CD4-positive, alpha-beta T cell treated with Interleukin-2 at 100 ng/mL for 4 hours (primary cell): ENCODE results near the gene GAN.
A peak's percentile ranks its signal among the peaks of the same experiment; 100 is the strongest.
"Not testable (repeated sequence)": the region's sequence is repeated elsewhere in the genome, so short reads cannot be mapped to it uniquely, and the experiment has no call there.

Source experiments
- DNase-seq: peaks from one replicate; pipeline ENCODE4 v3.0.0-alpha.2; 2020; ENCODE audit warnings: low spot score

GAN gene

DNA sequence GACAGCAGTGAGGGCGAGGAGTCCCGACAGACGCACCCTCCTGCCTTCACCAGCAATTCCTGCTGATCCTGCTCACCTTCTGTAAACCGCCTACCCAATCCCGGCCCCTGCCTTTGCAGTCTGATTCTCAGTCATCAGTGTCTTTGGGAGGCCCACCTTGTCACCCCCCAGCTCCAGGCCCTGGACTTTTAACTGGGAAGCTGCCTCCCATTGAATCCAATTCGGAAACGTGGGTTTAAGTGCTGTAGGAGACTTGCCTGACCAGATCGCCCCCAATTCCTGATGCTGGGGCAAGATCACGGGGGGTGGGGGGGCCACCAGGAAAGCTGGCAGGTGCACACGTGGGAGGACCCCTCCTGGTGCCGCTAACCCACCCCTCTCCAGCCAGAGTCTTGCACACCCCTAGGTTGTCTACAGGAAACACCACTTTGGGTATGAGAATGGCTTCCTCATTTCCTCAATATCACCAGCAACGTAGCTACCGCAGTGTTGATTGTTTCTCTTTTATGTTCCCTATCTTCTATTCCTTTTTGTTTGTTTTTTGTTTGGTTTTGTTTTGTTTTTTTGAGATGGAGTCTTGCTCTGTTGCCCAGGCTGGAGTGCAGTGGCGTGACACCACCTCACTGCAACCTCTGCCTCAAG lies 83.2 kb downstream of the GAN start:
- no peak for DNase-seq

DNA sequence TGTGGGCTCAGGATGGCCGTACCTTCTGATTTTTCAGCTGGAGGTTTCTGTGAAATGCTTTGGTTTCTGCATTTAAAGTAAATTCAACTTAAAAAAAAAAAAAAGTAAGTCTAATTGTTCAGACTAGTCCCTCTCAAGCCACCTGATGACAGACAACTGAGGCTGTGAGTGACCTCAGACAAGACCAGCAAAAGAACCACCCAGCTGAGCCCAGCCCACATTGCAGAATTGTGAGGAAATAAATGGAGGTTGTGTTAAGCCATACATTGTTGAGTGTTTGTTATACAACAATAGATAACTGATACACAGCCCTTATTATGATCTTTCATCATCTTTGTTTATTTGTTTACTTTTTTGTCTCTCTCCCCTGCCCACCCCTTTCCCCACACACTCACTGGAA lies 85.1 kb downstream of the GAN start:
- no peak for DNase-seq

DNA sequence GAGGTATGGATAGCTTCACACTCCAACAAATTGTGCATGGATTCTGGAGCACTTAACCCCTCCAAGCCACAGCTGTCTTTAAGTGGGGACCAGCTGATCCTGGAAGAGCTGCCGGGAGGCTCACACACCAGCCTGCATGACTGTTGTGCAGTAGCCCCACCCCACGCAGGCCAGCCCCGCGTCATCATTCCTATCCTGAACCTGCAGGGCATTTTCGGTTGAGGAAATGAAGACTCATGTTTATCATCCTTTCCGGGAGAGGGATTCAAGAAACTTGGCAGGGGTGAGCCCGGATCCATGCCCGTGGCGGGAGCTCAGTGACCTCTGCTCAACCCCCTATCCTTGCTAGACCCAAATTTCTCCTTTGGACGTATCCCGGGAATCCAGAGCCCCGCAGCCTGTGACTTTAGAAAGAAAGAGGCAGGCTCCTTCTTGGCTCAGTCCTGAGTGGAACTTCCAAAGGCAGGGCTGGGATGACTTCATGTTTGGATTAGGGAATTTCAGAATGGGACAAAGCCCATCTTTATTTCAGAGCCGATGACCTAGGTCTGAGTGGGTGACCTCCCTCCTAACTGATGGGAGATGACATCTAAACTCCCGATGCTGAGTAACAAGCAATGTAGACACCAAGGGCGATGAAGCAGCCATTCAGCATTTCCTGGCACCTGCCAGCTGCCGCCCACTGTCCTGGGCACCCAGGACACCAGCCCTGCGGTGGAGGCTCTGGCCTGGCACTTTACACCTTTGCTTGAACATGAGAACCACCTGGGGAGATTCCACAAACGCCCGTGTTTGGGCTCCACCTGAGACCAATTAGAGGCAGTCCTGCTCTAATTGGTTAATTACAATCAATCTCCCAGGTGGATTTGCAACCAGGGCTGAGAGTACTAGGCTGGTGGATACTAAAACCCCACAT lies 86.5 kb downstream of the GAN start:
- DNase-seq: no peak

DNA sequence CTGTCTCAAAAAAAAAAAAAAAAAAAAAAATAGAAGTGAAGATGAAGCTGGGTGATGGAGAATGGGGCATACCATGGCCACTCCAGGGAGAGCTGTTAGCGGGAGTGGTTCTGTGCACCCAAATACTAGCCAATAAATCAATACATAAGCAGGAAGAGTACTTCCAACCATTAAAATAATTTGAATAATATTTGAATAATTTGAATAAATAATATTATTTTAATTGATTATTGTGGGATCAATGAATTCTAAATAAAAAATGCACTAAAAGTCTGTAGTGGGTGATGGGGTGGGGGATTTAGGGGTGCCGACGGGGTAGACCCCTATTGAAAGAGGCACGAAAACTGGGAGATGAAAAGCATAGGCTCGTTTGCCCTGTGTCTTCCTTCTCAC lies 88.4 kb downstream of the GAN start:
- no peak for DNase-seq

DNA sequence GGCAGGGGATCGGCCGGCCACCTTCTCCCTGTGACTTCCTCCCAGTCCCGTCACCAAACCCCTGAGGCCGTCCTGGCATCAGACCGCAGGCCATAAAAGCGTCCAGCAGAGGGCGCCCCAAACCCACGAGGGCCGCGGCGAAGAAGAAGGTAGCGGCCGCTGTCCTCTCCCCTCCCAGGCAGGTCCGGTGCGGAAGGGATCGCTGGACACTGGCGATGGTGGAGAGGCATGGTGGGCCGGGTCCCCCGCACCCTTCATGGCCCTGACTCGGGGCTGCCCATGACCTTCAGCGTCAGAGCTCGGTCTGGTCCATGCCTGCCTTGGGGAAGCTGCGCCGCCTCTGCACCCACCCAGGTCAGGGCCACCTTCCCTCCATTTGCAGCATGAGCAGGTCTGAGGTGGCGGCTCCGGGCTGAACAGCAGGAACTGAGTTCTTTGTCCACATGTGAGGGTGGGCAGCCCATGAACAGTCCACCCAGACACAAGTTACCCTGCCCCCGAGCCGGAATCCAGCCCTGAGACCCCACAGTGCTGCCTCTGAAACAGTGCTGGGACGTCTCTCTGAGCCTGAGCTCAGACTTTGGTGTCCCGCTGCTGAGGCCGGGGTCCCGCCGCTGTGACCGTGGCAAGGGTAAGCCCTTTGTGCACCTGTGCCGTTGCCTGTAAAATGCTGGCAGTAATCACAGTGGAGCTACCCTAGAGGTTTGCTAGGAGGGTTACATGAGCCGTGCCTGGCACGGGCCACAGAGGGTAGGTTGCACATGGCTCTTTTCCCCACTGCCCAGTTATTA lies 89.0 kb downstream of the GAN start:
- peak; percentile 79 for DNase-seq

DNA sequence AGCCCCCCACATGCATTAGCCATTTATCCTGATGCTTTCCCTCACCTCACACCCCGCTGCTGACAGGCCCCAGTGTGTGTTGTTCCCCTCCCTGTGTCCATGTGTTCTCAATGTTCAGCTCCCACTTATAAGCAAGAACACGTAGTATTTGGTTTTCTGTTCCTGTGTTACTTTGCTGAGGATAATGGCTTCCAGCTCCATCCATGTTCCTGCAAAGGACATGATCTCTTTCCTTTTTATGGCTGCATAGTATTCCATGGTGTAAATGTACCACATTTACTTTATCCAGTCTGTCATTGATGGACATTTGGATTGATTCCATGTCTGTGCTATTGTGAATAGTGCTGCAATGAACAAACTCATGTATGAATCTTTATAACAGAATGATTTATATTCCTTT lies 90.2 kb downstream of the GAN start:
- not testable (repeated sequence) for DNase-seq

DNA sequence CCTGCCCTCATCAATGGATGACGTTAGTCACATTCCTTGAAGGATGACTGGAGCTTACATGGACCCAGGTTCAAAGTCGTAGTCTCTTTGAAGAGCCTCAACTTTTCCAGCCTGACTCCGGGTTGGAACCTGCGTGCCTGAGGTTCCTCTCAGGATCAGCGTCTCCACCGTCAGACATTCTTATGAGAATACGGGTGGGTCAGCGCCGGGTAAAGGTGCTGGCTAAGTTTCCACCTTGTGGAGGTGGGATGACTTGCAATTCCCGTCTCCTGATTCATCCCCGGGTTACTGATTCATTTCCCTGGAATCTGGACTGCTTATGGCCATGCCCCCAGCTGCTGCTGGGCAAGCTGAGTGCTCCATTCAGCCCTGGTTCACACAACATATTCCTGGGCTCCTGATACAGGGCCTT lies 90.9 kb downstream of the GAN start:
- DNase-seq: no peak

DNA sequence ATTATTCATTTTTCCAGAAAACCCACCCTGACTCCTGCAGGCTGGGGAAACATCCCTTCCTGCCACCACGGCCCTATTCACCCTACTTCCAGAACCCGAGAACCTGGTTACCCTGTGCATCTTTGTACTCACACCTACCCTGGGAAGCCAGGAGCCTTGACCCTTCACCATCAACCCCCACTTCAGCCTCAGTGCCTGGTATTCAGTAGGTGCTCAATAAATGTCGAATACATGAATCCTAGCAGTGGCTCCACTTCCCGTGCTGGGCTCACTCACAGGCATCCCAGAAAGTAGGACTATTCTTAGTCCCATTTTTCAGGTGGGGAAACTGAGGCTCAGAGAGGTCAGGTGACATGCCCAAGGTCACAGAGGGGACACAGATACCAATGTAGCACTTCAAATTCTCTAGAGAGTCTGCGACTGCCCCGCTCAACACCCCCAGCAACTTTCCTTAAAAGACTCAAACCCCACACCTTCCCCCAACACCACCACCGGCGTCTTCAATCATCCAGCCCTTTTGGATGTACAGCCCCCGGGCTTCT lies 93.7 kb downstream of the GAN start:
- no peak for DNase-seq

DNA sequence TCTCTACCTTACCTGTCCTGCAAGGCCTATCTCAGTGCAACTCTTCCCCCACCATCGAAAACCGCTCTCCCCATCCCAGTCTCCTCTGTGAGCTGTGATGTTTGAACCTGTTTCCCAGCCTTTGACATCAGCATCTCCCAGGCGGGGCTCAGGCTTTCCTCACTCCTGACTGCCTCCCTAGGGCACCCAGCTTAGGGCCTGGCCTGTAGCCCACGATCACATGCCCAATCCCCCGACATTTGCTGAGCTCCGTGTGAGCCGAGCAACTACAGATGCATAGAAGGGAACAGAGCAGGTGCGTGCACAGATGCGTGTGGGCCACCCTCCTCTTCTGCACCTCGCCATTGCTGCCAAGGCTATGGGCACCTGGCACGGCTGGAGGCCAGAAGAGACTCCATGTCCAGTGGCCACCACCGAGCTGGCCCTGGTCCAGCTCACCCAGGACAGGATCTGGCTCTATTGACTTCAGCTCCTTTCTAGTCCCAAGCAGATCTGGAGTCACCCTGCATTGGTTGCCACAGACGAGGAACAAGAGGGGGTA lies 94.3 kb downstream of the GAN start:
- DNase-seq: no peak

DNA sequence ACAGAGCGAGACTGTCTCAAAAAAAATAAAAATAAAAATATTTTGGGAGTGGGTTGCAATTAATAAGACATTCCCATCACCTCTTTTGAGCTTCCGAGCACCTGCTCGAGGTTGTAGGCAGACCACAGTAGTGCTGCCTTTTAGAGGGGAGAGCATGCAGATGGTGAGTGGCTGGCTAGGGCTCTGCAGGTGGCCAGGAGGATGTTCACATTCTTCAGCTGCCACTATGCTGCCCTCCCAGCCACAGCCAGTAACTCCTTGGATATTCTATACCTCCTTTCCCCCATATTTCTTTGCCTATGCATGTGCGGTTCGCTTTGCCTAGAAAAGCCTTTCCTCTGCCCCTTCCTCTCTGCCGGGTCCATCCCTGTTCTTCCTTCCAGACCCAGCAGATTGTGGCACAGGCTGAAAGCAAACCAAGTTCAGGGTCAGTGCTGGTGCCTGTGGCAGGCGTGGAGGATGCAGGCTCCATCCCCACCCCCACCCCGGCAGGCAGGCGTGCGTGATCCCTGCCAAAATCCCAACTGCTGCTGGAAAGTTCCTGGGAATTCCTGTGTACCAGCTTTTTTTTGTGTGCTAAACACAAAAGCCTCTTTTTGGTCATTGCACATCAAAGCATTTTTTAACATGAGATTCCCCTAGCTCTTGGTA lies 96.0 kb downstream of the GAN start:
- DNase-seq: no peak

DNA sequence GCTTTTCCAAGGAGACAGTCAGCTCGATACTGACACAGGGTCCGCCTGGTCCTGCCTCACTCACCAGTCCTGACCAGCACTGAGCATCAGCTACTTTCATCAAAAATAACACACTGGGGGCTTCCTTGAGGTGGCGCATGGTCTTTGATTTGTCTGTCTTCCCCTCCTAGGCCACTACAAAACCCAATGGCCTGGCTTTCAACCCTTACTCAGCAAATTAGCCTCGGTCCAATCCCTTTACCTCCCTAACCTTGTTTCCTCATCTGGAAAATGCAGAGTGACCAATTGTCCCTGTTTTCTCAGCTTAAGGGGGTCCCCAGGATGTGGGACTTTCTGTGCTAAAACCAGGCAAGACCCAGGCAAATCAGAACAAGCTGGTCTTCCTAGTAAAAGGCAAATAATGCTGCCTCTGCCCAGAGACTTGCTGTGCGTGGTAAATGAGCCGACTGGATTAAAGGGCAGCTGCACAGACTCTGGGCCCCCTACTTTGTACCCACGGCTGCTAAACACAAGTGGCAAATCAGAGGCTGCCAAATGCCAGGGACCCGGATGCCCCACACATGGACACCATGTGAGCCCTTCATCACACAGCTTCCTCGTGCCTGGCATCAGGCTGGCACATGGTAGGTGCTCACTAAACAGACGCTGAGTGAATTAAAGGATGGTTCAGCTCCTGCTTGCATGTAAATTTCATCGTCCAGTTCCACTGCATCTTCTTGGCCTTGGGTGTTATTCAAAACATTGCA lies 98.7 kb downstream of the GAN start:
- DNase-seq: no peak

DNA sequence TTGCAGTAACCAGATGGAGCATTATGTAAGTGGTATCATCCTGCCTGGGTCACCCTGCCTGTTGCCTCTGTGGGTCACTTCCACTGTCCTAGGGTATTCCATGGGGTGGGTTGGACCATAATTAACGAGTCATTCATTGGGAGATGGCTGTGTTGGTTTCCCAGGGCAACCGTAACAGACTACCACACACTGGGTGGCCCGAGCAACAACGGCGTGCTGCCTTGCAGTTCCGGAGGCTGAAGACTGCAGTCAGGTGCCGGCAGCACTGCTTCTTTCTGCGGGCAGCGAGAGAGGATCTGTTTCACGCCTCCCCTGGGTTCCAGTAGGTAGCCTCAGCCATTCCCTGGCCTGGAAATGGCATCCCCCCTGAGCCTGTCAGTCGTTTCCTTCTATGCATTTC lies 101.0 kb downstream of the GAN start:
- DNase-seq: no peak

DNA sequence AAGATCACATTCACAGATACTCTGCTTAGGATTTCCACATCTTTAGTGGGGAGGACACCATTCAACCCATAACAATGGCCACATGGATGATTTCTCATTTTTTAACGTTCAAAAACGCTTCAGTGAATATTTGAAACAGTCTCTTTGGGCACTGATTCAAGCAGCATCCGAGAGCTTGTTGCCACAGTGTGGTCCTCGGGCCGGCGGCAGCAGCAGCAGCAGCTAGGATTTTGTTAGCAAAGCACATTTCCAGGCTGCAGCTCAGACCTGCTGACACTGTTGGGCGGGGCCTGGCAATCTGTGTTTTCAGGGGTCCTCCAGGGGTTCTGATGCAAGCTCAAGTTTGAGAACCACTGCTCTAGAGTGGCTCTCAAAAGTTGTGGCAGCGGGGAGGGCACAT lies 102.0 kb downstream of the GAN start:
- no peak for DNase-seq

DNA sequence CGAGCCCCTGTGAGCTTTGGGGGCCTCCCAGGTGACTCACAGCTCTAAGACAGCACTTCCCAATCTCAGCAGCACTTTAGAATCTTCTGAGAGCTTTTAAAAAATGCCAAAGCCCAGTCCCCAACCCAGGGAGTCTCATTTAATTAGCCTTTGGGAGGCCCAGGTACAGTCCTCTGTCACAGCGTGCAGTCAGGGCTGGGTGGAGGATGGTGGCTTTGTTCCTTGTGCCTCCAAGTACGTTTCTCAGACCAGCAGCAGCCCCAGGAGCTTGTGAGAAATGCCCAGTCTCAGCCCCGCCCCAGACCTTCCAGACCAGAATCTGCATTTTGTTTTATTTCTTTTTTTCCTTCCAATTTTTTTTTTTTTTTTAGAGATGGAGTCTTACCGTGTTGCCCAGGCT lies 102.4 kb downstream of the GAN start:
- DNase-seq: no peak

DNA sequence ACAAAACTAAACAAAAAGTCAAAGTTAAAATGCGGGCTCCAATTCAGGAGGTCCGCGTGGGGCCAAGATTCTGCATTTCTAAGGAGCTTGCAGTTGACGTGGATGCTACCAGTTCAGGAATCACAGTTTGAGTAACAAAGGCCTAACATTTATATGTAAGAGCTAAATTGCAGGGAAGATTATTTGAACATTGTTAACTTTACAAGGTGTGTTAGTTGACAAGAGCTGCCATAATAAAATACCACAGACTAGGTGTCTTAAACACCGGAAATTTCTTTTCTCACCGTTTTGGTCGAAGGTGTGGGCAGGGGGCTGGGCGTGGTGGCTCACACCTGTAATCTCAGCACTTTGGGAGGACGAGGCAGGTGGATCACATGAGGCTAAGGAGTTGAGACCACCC lies 105.0 kb downstream of the GAN start:
- DNase-seq: no peak

DNA sequence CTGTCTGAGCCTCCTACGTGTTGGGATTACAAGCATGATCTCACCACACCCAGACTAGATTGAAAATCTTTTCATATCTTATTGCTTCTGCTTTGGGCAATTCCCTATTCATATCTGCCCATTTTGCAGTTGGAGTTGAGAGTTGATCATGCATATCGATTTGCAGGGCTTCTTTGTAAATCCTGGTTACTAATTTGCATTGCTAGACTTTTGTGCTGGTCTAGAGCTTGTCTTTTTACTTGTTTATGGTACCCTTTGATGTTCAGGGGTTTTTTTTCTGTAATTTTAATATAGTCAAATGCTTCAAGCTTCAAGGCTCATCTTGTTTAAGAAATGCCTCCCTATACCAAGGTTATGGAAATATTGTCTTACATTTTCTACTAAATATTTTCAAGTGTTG lies 106.4 kb downstream of the GAN start:
- DNase-seq: no peak

DNA sequence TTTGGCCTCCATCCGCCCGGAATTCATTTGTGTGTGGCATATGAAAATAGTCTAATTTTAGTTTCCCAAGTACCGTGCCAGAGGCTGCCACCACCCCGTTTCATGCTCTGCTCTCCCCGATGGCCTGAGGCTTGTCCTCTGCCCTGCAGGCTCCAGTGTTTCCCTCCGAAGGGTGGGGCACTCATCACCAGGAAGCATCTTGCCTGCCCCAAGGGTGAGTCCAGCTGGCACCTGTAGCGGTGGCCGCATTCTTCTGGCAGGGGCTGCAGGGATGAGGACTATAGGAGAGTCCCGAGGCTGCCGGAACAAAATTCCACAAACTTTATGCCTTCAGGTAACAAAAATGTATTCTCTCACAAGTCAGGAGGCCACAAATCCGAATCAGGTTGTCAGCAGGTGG lies 106.8 kb downstream of the GAN start:
- DNase-seq: no peak

DNA sequence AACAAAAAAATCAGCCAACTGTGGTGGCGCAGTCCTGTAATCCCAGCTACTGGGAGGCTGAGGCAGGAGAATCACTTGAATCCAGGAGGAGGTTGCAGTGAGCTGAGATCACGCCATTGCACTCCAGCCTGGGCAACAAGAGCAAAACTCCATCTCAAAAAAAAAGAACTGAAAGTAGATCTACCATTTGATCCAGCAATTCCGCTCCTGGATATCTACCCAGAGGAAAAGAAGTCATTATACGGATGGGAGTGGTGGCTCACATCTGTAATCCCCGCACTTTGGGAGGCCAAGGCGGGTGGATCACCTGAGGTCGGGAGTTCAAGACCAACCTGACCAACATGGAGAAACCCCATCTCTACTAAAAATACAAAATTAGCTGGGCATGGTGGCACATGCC lies 107.4 kb downstream of the GAN start:
- DNase-seq: not testable (repeated sequence)

DNA sequence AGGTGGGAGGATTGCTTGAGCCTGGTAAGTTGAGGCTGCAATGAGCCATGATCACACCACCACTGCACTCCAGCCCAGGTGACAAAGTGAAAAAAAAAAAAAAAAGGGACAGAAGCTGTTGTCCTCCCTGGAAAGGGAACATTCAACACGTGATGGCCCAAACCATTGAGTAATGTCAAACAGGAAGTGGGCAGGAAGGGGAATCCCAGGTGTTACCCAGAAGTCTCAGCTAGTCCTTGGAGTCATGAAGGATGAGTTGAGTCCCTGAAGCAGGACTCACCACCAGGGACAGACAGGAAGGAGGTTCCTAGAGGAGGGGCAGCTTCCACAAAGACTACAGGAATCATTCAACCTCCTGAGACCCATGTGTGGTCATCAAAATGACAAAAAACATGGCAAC lies 110.0 kb downstream of the GAN start:
- DNase-seq: peak; percentile 16

DNA sequence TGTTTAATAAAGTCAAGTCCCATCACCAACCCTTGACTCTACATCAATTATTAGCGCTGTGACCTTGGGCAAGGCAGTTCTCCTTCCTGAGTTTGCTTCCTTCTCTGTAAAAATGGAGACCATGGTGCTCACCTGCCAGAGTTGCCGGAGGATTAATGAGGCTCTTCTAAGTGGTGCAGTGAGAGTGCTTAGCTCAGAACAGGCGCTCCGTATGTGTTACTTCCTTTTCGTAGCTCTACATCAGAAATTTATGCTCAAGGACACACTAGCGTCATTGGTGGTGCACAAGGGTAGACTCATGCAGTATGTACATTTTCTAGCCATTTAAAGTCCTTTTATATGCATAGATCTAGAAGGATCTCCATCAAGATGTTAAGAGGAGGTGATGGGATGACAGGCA lies 112.5 kb downstream of the GAN start:
- no peak for DNase-seq

DNA sequence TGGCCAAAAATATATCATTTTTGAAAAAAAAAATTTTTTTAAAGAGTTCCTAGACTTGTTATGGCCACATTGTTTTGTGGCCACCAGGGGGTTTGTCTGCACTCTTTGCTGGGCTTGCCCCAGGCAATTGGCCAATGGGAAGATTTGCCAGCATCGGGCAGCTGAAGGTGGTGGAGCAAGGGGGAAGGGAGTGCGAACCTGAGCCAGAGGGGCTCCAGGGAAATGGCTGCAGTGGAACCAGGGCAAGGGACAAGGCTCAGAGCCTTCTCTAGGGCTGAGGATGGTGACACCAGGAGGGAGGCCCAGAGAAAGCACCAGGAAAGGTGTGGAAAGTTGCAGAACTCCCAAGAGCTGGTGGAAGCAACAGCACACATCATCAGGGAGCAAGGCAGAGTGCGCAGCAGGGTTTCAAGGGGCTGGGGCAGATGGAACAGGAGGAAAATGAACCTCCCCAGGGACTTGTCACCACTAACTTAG lies 114.3 kb downstream of the GAN start:
- DNase-seq: no peak
